Islet precursor cell (in vitro differentiated cells): Measurements from ENCODE around the gene ACOXL.

Experiments used
- DNase-seq: peaks from one replicate; pipeline ENCODE4 v3.0.0-alpha.2; 2018

The ACOXL gene

DNA sequence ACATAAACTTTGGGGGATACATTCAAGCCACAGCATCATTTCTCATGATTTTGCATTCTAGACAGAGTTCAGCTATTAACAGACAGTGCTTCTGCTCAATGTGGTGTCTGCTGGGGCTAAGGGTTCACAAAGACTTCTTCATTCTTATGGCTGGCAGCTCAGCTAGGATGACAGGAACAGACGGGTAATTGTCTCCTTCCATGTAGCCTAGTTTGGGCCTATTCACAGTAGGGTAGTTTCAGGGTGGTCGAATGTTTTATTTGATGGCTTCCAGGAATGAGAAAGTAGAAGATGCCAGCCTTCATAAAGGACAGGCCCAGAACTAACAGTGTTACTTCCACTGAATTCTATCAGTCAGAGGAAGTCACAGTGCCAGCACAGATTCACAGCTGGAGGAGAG, 362.3 kb downstream of the ACOXL start:
- no peak for DNase-seq

DNA sequence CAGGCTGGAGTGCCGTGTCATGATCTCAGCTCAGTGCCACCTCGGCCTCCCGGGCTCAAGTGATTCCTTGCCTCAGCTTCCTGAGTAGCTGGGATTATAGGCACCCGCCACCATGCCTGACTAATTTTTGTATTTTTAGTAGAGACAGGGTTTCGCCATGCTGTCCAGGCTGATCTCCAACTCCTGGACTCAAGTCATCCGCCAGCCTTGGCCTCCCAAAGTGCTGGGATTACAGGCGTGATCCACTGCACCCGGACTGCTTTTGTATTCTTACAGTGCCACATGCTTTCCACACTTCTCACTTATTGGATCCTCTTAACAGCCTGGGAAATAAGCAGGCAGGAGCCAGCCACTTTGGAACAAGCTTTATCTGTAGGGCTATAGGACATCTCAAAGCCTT, 363.1 kb downstream of the ACOXL start:
- DNase-seq = no peak

DNA sequence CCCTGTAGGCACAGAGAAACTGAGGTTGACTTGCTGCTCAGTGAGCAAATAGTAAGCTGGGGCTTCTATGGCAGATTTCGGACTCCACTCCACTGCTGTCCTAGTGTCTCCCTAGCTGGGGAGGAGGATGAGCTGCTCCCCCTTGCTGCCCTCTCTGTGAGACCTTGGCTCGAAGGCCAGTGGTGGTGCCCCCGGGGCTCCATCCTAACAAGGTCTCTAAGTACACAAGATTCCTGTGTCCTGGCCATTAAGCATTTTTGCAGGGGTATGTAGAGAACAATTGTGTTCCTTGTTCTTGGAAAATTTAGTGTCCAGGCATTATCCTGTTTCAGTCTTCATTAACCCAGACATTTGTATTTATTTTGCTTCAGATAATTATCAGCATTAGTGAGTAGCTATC, 367.0 kb downstream of the ACOXL start:
- DNase-seq = peak; percentile 94

DNA sequence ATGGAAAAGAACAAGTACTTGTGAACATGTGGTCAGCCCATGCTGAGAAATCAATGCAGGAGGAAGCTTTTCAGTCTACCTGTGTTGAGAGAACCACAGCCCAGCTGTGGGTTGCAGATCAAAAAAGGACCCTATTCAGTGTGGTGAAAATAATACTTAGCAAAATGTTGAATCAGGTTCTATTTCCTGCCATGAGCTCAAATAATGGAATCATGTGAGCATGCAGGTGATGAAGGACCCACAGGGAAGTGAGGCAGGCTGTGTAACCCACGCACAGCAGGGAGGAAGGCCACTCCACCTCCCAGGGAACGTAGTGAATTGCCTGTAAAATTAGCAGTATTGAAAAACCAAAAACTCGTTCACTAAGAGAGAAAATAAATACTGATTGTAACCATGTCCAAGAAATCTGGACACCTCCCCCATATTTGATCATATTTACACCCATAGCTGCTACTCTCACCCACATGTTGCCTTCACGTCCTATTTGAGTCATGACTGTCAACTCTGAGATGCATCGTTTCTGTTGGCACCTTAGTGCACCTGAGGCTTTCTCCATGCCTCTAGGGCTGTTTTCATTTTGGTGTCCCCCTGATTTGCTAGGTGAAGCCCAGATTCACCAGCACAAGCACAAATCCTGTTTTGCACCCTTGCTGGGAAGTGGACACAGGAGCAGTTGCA, 367.9 kb downstream of the ACOXL start:
- DNase-seq = peak; percentile 71

DNA sequence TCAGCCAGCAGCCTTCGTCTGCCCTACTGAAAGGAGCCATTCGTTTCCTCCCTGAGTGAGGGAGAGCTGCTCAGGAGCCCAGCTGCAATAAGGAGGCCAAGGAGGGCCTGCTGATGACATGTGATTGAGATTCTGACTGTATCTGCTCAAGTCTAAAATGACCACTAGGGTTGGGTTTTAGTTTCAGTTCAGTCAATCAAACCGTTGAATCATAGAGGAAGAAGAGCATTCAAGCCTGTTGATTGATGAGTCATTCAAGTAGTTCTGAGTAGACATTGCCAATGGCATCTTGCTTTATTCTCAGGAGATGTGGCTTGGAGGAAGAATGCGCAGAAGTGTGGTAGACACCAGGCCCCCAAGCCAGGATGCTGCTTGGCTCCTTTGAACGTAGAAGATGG, 368.4 kb downstream of the ACOXL start:
- peak; percentile 61 for DNase-seq

DNA sequence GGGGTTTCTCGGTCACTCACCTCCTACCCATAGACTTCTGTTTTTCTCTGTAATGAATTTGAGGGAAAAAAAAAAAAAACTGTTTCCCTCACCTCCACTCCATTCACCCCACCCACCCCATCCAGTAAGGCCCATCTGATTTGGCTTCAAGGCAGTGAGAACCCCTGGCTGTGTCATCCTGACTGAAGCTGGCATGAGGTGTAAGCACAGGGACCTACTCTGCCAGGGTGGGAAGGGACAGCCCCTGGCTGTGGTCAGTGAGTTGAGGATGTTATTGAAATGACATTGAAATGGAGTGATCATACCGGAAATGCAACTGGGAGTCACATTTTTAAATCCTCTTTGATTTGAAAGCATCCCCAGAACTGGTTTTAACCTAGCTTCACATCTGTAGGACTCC, 369.2 kb downstream of the ACOXL start:
- DNase-seq = no peak

DNA sequence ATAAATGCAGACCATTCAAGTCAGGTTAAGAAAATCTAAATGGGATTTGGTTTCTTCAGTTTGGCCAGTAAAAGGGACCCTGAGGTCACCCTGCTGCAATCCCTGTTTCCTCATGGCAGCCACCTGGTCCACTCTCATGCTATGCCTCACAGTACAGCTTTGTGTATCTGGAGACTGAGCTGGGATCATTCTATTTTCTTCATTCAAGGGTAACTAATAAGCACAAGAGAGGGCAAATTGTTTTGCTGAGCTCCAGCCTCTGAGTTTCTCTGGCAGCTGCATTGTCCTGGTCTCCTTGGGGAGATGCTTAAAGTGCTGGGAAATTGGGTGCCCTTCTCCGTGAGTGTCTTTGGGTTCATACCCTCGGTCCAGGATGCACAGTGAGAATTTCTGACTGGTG, 369.8 kb downstream of the ACOXL start:
- DNase-seq = no peak

DNA sequence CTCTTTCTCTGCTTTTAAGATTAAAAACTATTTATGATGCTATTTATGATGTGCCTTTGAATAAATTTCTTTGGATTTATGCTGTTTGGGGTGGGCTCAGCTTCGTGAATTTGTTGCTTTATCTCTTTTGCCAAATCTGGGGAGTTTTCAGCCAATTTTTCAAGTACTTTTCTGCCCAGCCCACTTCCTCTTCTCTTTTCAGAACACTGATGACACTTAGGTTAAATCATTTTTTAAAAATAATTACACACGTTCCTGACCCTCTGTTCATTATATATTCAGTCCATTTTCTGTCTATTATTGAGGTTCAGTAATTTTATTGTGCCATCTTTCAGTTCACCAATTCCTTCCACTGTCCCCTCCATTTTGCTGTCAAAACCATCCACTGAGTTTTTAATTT, 373.6 kb downstream of the ACOXL start:
- DNase-seq = no peak

DNA sequence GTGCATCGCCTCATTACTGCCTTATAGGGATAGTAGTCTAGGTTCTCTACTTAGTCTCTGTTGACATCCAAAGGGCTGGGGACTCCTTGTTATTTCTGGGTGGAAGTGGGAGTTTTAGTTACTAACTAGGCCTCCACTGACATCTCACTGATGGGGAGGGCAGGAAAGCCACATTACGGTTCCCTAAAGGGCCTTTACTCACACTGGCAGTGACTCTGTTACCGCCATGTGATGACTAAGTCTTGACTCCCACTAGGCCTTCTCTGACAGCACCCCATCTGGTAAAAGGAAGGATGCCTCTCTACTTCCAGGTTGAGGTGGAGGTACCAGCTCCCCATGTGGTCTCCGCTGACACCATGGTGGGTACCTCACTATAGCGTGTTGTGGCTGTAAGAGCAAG, 374.3 kb downstream of the ACOXL start:
- DNase-seq = no peak

DNA sequence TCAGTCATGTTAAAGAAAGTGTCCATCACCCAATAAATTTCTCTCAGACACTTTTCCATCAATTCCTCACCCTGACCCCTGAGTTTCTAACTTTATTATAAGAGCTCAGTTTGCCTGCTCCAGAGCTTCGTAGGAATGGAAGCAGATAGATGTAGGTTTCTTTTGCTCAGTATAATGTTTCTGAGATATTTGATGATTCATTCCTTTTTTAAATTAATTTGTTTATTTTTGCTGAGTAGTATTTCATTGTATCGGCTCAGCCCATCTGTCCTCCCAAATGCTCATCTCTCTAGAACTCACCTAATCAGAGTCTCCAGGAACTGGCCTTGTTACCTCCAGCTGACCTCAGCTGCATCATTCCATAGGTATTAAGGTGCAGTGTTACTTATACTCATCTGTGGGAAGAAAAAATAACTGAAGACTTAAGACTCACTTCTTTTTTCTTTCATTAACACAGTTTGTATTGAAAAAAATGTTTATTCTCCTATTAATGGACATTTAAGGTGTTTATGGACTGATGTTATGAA, 376.4 kb downstream of the ACOXL start:
- no peak for DNase-seq

DNA sequence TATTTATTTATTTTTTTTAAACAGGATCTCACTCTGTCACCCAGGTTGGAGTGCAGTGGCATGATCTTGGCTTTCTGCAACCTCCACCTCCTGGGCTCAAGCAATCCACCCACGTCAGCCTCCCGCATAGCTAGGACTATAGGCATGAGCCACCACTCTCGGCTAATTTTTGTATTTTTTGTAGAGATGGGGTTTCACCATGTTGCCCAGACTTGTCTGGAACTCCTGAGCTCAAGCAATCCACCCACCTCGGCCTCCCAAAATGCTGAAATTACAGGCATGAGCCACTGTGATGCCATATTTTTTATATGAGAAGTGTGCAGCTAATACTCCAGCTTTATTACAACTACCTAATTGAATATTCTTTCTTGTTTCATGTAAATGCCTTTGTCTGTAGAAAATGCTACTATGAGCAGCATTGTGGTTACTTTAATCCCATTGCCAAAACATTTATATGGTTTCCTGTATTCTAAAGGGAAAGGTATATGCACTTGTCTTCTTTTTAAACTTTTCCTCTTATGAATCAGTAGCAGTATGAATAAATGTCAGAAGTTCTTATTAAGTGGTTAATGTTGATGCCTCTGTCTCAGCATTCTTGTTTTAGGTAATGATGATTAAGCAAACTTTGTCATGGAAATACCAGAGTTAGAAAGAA, 378.9 kb downstream of the ACOXL start:
- no peak for DNase-seq

DNA sequence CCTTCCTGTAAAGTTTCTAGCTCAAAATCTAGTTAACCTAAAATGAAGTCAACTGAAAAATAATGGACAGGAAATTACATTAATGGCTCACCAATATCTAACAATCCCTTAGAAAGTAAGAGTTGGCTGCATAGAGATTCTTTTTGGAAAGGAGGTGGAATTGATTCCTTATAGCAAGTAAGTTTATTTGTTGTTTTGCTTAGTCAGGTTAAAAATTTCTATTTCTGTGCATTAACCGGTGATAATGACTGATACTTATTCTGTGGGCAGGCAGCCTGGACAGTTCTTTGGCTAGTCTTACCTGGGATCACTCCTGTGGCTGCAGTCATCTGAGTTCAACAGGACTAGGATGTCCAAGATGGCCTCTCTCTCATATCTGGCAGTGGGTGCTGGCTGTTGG, 381.5 kb downstream of the ACOXL start:
- no peak for DNase-seq

DNA sequence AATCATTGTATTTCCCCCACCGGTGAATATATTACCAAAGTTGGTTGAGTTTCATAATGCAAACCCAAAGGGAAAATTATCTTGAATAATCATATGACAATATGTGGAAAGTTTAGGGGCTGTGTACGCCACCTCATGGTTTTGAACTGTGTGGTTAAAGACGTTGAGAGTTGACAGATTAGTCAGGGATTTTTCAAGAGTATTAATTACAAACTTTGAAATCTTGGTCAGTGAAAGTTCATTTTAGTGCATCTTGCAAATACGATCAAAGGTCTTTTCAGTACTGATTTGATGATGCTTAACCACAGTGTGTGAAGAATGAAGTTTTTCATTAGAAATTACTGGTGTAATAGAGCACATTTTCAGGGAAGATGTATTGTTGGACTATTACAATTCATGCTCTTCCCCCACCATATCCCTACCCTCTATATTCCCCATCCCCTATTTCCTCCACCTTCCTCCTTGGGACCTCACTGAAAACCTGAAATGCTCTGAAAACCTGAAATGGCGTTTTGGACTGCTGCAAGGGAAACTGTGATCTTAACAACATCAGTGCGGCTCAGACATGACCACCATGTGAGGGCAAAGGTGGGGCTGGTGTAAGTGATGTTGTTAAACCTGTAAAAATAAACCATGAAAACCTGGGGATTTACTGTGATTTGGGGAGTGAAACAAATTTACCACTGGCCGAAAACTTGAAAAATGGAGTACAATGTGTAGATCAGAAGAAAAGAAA, 383.8 kb downstream of the ACOXL start:
- DNase-seq = no peak

DNA sequence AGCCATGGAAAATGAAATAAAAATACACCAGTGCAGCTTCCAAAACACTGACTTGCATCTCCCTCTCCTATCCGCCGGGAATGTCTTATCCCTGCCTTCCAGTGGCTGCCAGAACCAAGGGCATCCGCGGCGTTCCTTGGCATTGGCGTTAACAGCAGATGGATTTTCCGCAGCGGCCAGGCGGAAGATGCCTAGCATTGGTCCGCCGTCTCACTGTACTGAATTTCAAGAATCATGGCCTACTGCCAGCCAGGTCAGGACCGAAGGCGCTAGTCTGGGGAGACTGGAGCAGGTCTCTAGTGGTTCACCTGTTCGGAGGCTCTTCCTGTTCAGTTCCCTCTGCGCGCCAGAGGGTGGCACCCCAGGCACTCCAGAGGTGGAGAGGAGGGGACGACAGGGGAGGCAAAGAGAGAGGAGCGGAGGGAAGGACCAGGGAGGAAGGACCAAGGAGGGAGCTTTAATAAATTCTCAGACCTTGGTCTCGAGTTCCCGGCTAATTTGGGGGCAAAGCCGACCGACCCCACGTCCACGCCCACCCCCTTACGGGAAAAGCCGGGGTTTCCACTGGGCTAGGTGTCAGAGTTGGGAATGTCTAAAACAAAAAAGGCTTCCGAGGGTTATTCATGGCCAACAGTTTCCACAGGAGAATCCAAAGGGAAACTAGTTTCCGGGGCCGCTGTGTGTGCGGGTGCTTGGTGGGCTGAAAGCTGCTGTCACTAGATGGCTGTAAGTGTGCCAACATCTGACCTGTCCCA, 384.6 kb downstream of the ACOXL start:
- peak; percentile 93 for DNase-seq

DNA sequence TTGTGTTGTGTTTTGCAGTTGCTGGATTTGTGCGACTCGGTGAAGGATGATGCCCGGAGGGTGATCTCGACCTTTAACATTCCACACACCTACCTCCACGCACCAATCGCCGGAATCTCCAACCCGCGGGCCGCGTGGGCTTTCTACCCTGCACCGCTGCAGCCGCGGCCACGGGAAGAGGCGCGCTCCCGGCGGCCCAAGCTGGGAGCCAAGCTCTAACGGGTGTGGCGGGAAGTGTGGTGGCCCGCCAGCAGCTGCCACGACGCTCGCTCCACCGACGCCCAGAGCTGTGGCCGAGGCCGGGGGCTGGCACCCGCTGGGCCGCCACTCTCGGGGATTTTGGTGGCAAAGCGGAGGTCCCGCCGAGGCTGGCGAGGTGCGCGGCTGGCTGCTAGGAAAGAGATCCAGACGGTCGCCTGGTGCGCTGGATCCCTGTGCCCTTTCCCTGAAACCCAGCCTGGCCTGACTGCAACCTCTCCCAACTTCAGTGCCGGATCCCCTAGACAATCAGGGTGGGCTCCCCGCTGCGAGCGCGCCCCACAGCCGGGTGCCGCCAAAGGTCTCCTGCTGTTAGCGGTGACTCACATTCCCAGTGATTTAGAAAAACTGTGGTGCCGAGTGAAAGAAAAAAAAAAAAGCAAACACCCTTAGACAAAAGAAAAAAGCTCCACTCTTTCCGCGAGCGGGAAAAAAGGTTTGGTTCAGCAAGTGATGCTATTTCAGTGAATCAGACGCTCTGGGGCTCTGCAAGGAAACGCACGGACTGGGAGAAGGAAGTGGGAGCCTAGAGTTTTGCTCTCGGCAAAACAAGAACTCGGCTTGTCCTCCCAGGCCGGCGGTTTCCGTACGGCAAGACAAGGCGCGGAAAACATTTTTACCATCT, 385.5 kb downstream of the ACOXL start:
- DNase-seq = peak; percentile 71

DNA sequence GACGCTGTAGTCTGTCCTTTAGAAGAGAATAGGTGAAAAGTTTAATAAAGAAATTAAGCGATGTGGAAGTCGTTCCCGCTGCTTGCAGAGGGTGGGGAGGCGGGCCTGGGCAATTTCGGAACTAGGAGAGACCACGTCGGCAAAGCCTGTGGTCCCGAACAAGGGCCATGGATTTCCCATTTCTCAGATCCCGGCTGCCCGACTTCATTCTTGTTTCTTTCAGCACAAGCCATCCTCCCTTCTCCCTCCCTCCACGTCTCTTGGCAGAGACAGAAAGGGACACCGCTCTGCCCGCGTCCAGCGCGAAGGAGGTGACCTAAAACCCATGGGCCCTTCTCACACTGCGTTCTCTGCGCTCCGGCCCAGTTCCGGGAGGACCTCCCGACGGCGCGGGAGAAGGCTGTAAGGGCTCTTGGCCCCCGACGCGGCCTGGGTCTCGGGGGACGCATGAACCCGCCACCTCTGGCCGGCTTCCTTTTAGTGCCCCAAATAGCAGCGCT, 386.2 kb downstream of the ACOXL start:
- DNase-seq = peak; percentile 59

DNA sequence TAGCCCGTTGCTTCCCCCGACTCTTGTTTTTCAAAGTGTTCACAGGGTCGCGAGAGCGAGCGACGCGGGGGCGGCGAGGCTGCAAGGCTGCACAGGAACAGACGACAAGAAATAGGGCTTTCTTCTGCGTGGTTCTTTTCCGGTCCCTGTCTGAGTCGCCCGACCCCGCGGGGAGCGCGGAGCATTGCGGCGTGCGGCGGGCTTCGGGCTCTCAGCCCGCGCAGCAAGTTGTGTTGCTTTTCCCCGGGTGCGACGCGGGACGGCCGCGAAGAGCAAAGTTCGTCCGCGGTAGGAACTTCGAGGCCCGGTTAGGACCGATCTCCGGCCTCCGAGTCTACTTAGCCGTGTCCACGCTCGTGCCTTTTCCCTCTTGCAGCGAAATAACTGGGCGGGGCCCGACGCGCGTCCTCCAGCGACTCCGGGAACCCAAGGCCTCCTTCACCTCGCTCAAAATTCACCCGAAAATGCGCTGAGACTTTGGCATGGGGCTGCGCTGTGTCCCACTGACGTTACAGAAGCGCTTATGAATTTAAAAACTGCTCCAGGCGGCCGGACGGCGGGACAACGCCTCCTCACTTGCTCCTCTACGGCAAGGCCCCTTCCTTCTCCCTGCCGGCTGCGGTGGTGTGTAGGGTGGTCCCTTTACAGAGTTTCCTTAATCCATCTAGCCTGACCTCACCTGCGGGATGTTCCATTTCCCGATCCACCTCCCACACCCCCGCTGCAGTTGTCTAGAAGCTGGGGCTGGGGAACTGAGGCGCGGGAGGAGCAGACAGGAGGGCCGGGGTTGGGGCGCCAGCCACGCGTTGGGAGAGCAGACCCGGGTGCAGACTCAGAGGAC, 386.8 kb downstream of the ACOXL start:
- DNase-seq = peak; percentile 60

DNA sequence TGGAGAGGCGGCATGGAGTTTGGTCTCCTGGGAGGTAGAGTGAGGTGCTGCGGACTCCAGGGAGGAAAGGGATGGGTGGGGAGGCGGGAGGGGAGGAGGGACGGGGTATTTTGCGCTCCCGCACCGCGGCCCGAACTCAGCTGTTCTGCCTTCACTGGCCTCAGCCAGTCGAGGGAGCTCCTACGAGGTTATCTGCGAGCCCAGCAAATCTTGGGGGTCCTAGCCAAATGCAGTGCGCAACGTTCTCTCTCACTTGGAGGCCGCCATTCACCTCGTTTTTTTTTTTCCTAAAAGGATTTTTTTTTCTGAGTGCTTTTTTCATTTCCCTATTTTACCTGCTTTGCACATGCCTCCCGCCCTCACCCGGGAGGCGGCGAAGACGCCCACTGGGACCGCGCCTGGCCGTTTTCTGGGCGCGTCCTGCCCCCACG, 387.5 kb downstream of the ACOXL start:
- no peak for DNase-seq

DNA sequence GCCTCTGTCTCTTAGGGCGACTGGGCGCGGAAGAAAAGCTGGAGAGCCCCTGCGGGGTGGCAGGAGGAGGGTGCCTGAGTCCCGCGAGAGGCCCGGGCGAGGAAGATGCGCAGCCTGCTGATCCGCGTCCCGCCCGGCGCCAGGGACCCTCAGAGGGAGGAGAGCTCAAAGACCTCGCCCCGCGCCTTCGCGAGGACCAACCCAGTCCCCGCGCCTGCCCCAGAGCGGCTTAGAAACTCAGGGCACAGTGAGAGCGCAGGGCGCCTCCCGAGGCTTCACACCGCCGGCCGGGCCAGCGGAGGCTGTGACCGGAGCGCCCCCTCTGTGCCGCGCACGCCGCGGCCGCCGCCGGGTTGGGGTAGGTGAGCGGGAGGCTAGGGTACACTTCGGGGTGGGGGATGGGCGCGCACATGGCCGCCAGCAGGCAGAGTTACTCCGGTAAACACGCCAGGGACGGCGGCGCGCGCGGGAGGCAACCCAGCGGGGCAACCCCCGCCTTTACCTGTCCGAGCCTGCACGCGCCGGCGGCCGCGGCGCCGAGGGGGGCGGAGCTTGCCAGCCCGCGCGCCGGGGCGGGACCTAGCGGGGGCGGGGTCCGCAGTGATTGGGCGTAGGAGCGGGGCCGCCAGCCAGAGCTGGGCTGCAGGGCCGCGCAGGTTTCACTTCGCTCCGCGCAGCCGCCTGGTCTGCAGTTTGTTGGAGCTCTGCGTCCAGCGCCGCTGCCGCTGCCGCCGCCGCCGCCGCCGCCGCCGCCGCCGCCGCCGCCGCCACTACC, 388.1 kb downstream of the ACOXL start, which contains the start of gene BCL2L11:
BCL2L11 (plus strand) TSS at position 662 of the 775 bp plus-strand sequence. CDS start 2,832 bp downstream, outside the sequence.
- DNase-seq = peak; percentile 97
